GM18951 (cell line): Measurements from ENCODE around the gene NDC80.
"Not testable (repeated sequence)": the region's sequence is repeated elsewhere in the genome, so short reads cannot be mapped to it uniquely, and the experiment has no call there.

Experiments used
- POLR2A ChIP-seq: IDR thresholded peaks from 4 replicates; pipeline ENCODE4 v1.6.1; 2011; ENCODE audit warnings: mild to moderate bottlenecking; ENCODE audit not compliant: insufficient read length, insufficient read depth; ENCODE audit errors: extremely low read depth
- in situ Hi-C: fragments of 300-500 bp; cut with MboI; formaldehyde crosslinking; loops from one replicate; pipeline ENCODE4 v1.12.0; 2022; ENCODE audit warnings: low sequenced_read_pairs, mixed read lengths, inconsistent platforms; ENCODE audit not compliant: unreplicated experiment

The NDC80 gene

DNA sequence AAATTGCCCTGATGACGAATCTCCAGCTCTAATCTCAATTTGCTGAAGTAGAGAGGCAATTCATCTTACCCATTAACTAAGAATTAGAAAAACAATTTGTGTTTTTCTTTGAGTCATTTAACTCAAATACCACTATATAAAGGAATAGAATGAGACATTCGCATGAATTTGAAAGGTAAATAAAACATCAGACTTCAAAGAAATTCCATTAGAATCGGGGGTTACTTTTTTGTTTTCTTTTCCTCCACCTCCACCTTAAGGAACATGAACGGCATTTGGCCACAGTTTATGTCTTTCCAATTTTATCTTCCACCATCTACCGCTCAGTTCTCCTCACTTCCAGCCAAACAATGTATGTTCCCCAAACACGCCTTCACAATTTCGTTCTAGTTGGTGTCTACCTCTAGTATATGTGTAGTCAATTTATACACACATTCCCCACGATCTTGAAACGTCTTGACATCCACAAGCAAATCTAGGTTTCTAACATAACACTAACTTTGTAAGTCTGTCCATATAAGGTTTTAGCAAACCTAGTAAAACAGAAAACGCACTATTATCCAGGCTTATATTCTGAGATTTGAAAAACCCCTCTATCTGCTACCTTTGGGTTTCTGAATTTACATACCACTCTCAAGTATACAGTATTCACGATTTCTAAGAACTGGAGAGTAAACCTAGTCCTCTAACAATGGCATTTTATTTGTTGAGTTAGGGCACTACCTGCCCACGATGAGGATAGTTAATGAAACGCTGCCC lies 83.0 kb downstream of the NDC80 start:
- in situ Hi-C loops: no loop called here
- no peak for TF ChIP-seq POLR2A

GRCh38 chr18:2654928-2655177 lies 83.5 kb downstream of the NDC80 start:
- in situ Hi-C loops: no loop called here
- TF ChIP-seq POLR2A: no peak

DNA sequence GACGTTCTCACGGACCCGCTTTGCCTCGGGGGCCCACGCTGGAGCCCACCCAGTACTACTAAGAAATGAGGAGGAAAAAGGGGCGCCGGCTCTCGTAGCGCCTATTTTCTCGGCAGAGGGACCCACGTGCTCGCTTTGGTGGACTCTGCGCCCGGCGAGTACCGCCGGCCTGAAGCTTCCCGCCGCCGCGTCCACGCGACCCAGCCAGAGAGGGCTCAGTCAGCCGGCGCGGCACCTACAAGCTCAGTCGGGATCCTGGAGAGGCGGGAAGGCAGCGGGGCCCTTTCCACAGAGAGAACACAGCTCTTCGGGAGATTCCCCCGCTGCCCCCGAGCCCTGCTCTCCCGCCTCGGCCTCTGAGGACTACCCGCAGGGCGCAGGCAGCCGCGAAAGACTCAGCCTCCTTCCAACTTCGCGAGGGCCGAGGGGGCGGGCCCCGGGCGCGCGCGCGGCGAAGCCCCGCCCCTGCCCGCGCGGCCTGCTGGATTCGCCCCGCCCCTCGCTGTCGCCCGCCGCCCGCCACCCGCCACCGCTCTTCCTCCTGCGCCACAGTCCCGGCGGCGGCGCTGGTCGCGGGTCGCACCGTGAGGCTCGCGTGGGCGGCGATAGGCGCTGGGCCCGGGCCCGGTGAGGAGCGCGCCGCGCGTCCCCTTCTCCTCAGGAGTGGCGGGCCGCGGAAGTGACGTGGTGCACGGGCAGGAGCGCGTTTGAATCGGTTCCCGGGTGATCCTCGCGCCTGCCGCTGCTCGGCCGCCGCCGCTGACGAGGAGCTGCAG lies 84.0 kb downstream of the NDC80 start, which contains the start of gene SMCHD1:
Gene SMCHD1 (plus strand): TSS at position 549 of the 776 bp plus-strand sequence. CDS start 350 bp downstream, outside the sequence.
- in situ Hi-C loops: no loop called here
- TF ChIP-seq POLR2A: peak; percentile 94

GRCh38 chr18:2655954-2656236 lies 84.5 kb downstream of the NDC80 start:
- no peak for TF ChIP-seq POLR2A
- in situ Hi-C loops: no loop called here

DNA sequence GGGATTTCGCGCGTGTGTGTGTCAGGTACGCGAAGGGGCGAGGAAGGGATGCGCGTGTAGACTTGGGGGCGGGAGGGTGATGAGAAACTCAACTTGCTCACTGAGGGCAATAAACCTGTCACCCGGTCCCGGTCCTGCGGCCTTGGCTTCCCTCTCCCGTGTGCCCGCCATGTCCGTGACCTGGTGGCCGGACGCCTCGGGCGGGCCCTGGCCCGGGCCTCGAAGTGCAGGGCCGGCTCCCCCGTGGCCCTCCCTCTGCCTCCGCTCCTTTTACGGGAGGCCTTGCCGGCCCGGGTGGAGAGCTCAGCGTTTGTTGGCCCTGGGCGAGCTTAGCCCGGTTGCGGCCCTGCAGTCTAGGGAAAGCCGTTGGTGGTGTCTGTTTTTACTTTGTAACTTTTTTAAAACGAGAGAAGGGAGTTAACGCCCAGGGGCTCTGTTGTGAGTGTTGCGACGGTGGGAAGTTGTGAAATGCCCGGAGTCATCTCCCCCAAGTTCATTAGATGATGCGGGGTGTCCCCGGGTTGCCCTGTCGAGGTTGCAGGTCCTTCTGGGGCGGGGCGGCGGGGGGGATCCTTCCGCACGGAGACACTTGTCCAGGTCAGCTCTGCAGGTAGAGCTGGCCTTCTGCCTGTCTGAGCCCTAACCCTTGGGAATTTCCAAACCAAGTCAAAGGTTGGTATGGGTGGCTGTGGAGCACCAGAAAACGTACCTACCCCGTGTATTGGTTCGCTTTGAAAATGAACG lies 85.1 kb downstream of the NDC80 start:
- in situ Hi-C loops: no loop called here
- TF ChIP-seq POLR2A: no peak

- no peak for TF ChIP-seq POLR2A
- in situ Hi-C loops: no loop called here
Measured at GRCh38 chr18:2656981-2657512, 85.7 kb downstream of the NDC80 start.

GRCh38 chr18:2657788-2658458 lies 86.6 kb downstream of the NDC80 start:
- in situ Hi-C loops: no loop called here

GRCh38 chr18:2660849-2661248 lies 89.5 kb downstream of the NDC80 start:
- in situ Hi-C loops: not testable (repeated sequence)

More at GRCh38 chr18:2657788-2658458, 86.6 kb downstream of the NDC80 start:
- no peak for TF ChIP-seq POLR2A

- in situ Hi-C loops: not testable (repeated sequence)
Measured at GRCh38 chr18:2662288-2662687, 90.9 kb downstream of the NDC80 start.

DNA sequence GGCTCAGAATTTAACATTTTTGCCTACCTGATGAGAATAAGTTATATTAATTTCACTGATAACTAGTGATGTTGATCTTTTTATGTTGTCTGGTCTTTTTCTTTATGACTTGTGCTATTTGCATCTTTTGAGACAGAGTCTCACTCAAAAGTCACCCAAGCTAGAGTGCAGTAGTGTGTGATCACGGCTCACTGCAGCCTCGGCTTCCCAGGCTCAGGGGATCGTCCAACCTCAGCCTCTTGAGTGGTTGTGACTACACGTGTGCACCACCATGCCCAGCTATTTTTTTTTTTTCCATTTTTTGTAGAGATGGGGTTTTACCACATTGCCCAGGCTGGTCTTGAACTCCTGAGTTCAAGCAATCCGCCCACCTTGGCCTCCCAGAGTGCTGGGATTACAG lies 91.6 kb downstream of the NDC80 start:
- in situ Hi-C loops: no loop called here
- TF ChIP-seq POLR2A: no peak
